Measurements from ENCODE around the gene EPN3.

The EPN3 gene

GRCh38 chr17:50554201-50554600, 21.7 kb downstream of the EPN3 start:
- no peak for TF ChIP-seq FOXM1 (IDR thresholded peaks at IDR 0.05; ENCODE audit: borderline replicate concordance, low read depth)
- TF ChIP-seq EGR1 (IDR thresholded peaks at IDR 0.05): no peak
- no peak for TF ChIP-seq TCF12 (IDR thresholded peaks at IDR 0.05; ENCODE audit: low read depth)
- TF ChIP-seq EP300 (IDR thresholded peaks at IDR 0.05; ENCODE audit: borderline replicate concordance): no peak
- no peak for TF ChIP-seq RAD21 (IDR thresholded peaks at IDR 0.05; ENCODE audit: low read depth)
- TF ChIP-seq, protein P1, sequence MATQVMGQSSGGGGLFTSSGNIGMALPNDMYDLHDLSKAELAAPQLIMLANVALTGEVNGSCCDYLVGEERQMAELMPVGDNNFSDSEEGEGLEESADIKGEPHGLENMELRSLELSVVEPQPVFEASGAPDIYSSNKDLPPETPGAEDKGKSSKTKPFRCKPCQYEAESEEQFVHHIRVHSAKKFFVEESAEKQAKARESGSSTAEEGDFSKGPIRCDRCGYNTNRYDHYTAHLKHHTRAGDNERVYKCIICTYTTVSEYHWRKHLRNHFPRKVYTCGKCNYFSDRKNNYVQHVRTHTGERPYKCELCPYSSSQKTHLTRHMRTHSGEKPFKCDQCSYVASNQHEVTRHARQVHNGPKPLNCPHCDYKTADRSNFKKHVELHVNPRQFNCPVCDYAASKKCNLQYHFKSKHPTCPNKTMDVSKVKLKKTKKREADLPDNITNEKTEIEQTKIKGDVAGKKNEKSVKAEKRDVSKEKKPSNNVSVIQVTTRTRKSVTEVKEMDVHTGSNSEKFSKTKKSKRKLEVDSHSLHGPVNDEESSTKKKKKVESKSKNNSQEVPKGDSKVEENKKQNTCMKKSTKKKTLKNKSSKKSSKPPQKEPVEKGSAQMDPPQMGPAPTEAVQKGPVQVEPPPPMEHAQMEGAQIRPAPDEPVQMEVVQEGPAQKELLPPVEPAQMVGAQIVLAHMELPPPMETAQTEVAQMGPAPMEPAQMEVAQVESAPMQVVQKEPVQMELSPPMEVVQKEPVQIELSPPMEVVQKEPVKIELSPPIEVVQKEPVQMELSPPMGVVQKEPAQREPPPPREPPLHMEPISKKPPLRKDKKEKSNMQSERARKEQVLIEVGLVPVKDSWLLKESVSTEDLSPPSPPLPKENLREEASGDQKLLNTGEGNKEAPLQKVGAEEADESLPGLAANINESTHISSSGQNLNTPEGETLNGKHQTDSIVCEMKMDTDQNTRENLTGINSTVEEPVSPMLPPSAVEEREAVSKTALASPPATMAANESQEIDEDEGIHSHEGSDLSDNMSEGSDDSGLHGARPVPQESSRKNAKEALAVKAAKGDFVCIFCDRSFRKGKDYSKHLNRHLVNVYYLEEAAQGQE (IDR thresholded peaks at IDR 0.05; ENCODE audit: low read depth): no peak
- TF ChIP-seq, protein P2, sequence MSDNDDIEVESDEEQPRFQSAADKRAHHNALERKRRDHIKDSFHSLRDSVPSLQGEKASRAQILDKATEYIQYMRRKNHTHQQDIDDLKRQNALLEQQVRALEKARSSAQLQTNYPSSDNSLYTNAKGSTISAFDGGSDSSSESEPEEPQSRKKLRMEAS (IDR thresholded peaks at IDR 0.05): no peak
- no peak for TF ChIP-seq TAF1 (IDR thresholded peaks at IDR 0.05; ENCODE audit: low read depth)
- TF ChIP-seq ZBTB7A (IDR thresholded peaks at IDR 0.05; ENCODE audit: low read depth): no peak

- TF ChIP-seq FOXM1 (IDR thresholded peaks at IDR 0.05; ENCODE audit: borderline replicate concordance, low read depth) (no peak), ZBTB7A (IDR thresholded peaks at IDR 0.05; ENCODE audit: low read depth) (no peak), NFIC (IDR thresholded peaks at IDR 0.05) (peak; percentile 55), TAF1 (IDR thresholded peaks at IDR 0.05; ENCODE audit: low read depth) (no peak), USF1 (IDR thresholded peaks at IDR 0.05) (no peak)
- TF ChIP-seq, protein P1 (IDR thresholded peaks at IDR 0.05; ENCODE audit: low read depth): no peak
Measured at GRCh38 chr17:50556803-50557202, 24.3 kb downstream of the EPN3 start.

DNA sequence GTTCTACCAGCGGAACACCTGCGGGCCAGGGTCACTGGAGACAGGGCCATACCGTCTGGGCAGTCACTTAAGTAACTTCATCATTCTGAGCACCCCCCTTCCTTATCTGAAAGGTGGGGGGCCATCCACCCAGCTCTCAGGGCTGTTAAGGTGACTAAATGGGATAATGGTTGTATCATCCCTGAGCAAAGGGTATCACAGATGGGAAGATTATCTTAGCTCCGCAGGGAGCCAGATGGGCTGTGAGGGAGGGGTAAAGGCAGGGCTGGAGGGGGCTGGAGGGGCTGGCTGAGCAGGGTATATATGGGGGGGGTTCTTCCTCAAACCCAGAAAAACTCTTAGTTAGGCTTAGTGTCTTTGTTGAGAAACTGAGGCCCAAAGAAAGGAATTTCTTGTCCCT, 25.1 kb downstream of the EPN3 start:
- no peak for TF ChIP-seq TCF12 (IDR thresholded peaks at IDR 0.05; ENCODE audit: low read depth)
- no peak for TF ChIP-seq TEAD4 (IDR thresholded peaks at IDR 0.05)
- TF ChIP-seq, protein P2 (IDR thresholded peaks at IDR 0.05): no peak
- TF ChIP-seq, protein P1 (IDR thresholded peaks at IDR 0.05; ENCODE audit: low read depth): no peak
- TF ChIP-seq NFIC (IDR thresholded peaks at IDR 0.05): no peak
- no peak for TF ChIP-seq USF1 (IDR thresholded peaks at IDR 0.05)
- TF ChIP-seq ZBTB7A (IDR thresholded peaks at IDR 0.05; ENCODE audit: low read depth): no peak

GRCh38 chr17:50558091-50558490, 25.6 kb downstream of the EPN3 start:
- TF ChIP-seq TEAD4 (IDR thresholded peaks at IDR 0.05) (no peak), USF1 (IDR thresholded peaks at IDR 0.05) (no peak), TAF1 (IDR thresholded peaks at IDR 0.05; ENCODE audit: low read depth) (no peak), EP300 (IDR thresholded peaks at IDR 0.05; ENCODE audit: borderline replicate concordance) (no peak), TCF12 (IDR thresholded peaks at IDR 0.05; ENCODE audit: low read depth) (no peak), CREB1 (IDR thresholded peaks at IDR 0.05; ENCODE audit: low read depth) (no peak), NFIC (IDR thresholded peaks at IDR 0.05) (no peak), YY1 (IDR thresholded peaks at IDR 0.05; ENCODE audit: low read depth) (no peak), RAD21 (IDR thresholded peaks at IDR 0.05; ENCODE audit: low read depth) (no peak), ZBTB7A (IDR thresholded peaks at IDR 0.05; ENCODE audit: low read depth) (no peak), EGR1 (IDR thresholded peaks at IDR 0.05) (no peak), FOXM1 (IDR thresholded peaks at IDR 0.05; ENCODE audit: borderline replicate concordance, low read depth) (no peak)

DNA sequence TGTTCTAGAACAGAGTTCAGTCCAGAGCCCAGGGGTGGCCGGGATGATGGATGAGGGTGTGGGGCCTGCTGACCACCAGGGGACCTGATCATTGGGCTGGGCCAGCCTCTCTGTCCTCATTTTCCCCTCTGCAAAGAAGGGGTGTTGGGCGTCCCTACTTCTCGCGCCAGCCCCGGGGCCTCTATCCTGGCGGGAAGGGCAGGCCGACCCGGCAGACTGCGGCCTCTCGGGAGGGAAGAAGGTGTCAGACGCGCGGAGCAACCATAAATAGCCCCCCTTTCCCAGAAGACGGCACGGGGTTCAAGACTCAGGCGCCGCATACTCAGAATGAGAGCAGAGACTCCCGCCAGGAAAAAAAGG, 26.0 kb downstream of the EPN3 start:
- TF ChIP-seq, protein P2 (IDR thresholded peaks at IDR 0.05): no peak
- TF ChIP-seq NFIC (IDR thresholded peaks at IDR 0.05) (no peak), CREB1 (IDR thresholded peaks at IDR 0.05; ENCODE audit: low read depth) (no peak), YY1 (IDR thresholded peaks at IDR 0.05; ENCODE audit: low read depth) (no peak), FOXM1 (IDR thresholded peaks at IDR 0.05; ENCODE audit: borderline replicate concordance, low read depth) (no peak), USF1 (IDR thresholded peaks at IDR 0.05) (no peak), TCF12 (IDR thresholded peaks at IDR 0.05; ENCODE audit: low read depth) (no peak), TAF1 (IDR thresholded peaks at IDR 0.05; ENCODE audit: low read depth) (no peak), EP300 (IDR thresholded peaks at IDR 0.05; ENCODE audit: borderline replicate concordance) (no peak), ZBTB7A (IDR thresholded peaks at IDR 0.05; ENCODE audit: low read depth) (no peak), EGR1 (IDR thresholded peaks at IDR 0.05) (no peak), RAD21 (IDR thresholded peaks at IDR 0.05; ENCODE audit: low read depth) (no peak)
- TF ChIP-seq, protein P1 (IDR thresholded peaks at IDR 0.05; ENCODE audit: low read depth): no peak

Measured in Ishikawa (cell line).